H1 (cell line): ENCODE data around the gene AGAP3. TPM values are rescaled to one million over a fixed set of nuclear protein-coding genes. Genes with fewer than 3 reads are reported as not detected.
A peak's percentile ranks its signal among the peaks of the same experiment; 100 is the strongest.

ENCODE experiments used
- ATF3 ChIP-seq: IDR thresholded peaks from 2 replicates; pipeline ENCODE4 v1.6.1; 2011; ENCODE audit warnings: low read depth, mild to moderate bottlenecking, low read length; ENCODE audit not compliant: insufficient read depth
- BACH1 ChIP-seq: IDR thresholded peaks from 2 replicates; pipeline ENCODE4 v1.6.1; 2012; ENCODE audit warnings: low read length, improper control_type of control experiment
- POLR2A ChIP-seq, 2 experiments: IDR thresholded peaks; 1 replicate in 1 of 2; 2 replicates in 1 of 2; pipeline ENCODE4 v1.6.1; 2011; ENCODE audit warnings: low read depth in 2 of 2, low read length in 2 of 2, mild to moderate bottlenecking in 2 of 2; ENCODE audit errors: control extremely low read depth in 1 of 2
- RBBP5 ChIP-seq: IDR thresholded peaks from 2 replicates; pipeline ENCODE4 v1.7.1; 2012; ENCODE audit warnings: low read depth, mild to moderate bottlenecking, inconsistent platforms, low read length, moderate library complexity, borderline replicate concordance
- TAF7 ChIP-seq: optimal IDR thresholded peaks from 2 replicates; pipeline ENCODE3; 2011; ENCODE audit warnings: low read depth, mild to moderate bottlenecking, inconsistent platforms, low read length, moderate library complexity, borderline replicate concordance
- TEAD4 ChIP-seq: IDR thresholded peaks from 2 replicates; pipeline ENCODE4 v1.6.1; 2012; ENCODE audit warnings: low read depth, low read length, inconsistent platforms, mixed read lengths
- polyA plus RNA-seq, 7 experiments: library from polyadenylated mRNA; depleted of rRNA in 3 of 7; stranded (reverse) in 5 of 7; unstranded in 2 of 7; fragments of >200 nt in 5 of 7; fragments of 200-250 nt in 2 of 7; gene quantifications; 1 replicate in 5 of 7; 2 replicates in 1 of 7; 4 replicates in 1 of 7; pipeline versions ENCODE4 v1.2.1 to v1.2.3, GENCODE V29; 2011 to 2013; ENCODE audit warnings: missing spikeins in 2 of 7, mixed read lengths in 2 of 7
- total RNA-seq: library from RNA; stranded (reverse); fragmentation: NEBNext Ultra II Directional; extraction: Animal tissue kit (Norgen Biotek cat#: 25700); gene quantifications from 2 replicates; pipeline ENCODE4 v1.2.1, GENCODE V29; 2021

Gene AGAP3
- total and polyA plus RNA-seq, 2 of the 8 experiments (the other 6 are each of a cell fraction or from before 2014, with no cell fraction given) = 66.4 to 120 TPM

- peak; percentile 46; the same call in 1 of the 2 replicates for TF ChIP-seq RBBP5
- no peak for TF ChIP-seq TAF7
- TF ChIP-seq ATF3 = peak; percentile 97
- no peak for TF ChIP-seq TEAD4
- no peak for TF ChIP-seq BACH1
- TF ChIP-seq POLR2A (IDR thresholded peaks at IDR 0.05; ENCODE audit: control extremely low read depth in 1 of 2, low read depth in 2 of 2, low read length in 2 of 2) = peak in 1 of 2 experiments; percentile 62; a peak in 2 of 3 replicates
Observed at GRCh38 chr7:151062399-151063211, 23.7 kb upstream of the AGAP3 start (continued).
